Ascending aorta (tissue), 2 donors: ENCODE measurements around the gene DYNLL2. TPM values are rescaled to one million over a fixed set of nuclear protein-coding genes. Genes with fewer than 3 reads are reported as not detected.
"Not testable (repeated sequence)": the region's sequence is repeated elsewhere in the genome, so short reads cannot be mapped to it uniquely, and the experiment has no call there.

Source experiments
- DNase-seq, 2 donors: peaks; one replicate each; pipeline ENCODE4 v3.0.0-alpha.2; 2019; ENCODE audit warnings: low spot score in 2 of 2
- H3K27ac ChIP-seq, 2 donors: fragments of 200-600 bp; sonication (generic); one replicate each; pipeline ENCODE4 v1.5.1; 2016 to 2017; ENCODE audit warnings: mild to moderate bottlenecking in 1 of 2
- H3K27me3 ChIP-seq: fragments of 200-600 bp; sonication (generic); one replicate; pipeline ENCODE4 v1.5.1; 2017
- H3K36me3 ChIP-seq, 2 donors: fragments of 200-600 bp; sonication (generic); one replicate each; pipeline ENCODE4 v1.5.1; 2016
- H3K4me1 ChIP-seq, 2 donors: fragments of 200-600 bp; sonication (generic); one replicate each; pipeline ENCODE4 v1.5.1; 2016 to 2017; ENCODE audit warnings: mild to moderate bottlenecking in 1 of 2
- H3K4me3 ChIP-seq, 2 donors: fragments of 200-600 bp; sonication (generic); one replicate each; pipeline ENCODE4 v1.5.1; 2016 to 2017; ENCODE audit warnings: mild to moderate bottlenecking in 1 of 2
- H3K9me3 ChIP-seq, 2 donors: fragments of 200-600 bp; sonication (generic); one replicate each; pipeline ENCODE4 v1.5.1; 2016
- intact Hi-C: fragments of 100-400 bp; cut with DNase I; formaldehyde crosslinking; loops from one replicate; pipeline ENCODE4 v1.15.1; 2023
- total RNA-seq: library from RNA; depleted of rRNA; stranded (reverse); fragments of >200 nt; gene quantifications from one replicate; pipeline ENCODE4 v1.1.0, GENCODE V29; 2016
- TF ChIP-seq, protein P1 (sequence below), 3 experiments: fragments of 200-600 bp in 2 of 3; fragments of 450-650 bp in 1 of 3; sonication (generic) in 2 of 3; IDR thresholded peaks; one replicate each; pipeline ENCODE4 v1.5.1; 2016 to 2019; ENCODE audit warnings: antibody characterized with exemption in 3 of 3, mild to moderate bottlenecking in 1 of 3, moderate library complexity in 1 of 3

The DYNLL2 gene
- total RNA-seq, 1 donor from 2014 or later = 15.3 TPM

DNA sequence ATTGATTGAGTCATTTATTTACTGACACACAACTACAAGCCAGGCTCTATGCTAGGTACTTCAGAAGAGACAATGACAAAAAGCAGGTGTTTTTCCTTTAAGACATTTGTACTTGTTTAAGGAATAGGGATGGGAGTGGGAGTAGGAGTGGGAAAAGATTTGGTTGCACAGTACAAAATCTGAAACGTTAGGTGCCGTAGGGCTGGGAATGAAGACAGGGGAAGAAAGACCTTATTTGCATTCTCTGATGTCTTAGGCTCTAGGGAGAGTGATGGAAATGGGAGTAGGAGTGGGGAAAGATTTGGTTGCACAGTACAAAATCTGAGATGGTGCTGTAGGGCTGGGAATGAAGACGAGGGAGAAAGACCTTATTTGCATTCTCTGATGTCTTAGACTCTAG lies 36.3 kb downstream of the DYNLL2 start:
- TF ChIP-seq, protein P1, sequence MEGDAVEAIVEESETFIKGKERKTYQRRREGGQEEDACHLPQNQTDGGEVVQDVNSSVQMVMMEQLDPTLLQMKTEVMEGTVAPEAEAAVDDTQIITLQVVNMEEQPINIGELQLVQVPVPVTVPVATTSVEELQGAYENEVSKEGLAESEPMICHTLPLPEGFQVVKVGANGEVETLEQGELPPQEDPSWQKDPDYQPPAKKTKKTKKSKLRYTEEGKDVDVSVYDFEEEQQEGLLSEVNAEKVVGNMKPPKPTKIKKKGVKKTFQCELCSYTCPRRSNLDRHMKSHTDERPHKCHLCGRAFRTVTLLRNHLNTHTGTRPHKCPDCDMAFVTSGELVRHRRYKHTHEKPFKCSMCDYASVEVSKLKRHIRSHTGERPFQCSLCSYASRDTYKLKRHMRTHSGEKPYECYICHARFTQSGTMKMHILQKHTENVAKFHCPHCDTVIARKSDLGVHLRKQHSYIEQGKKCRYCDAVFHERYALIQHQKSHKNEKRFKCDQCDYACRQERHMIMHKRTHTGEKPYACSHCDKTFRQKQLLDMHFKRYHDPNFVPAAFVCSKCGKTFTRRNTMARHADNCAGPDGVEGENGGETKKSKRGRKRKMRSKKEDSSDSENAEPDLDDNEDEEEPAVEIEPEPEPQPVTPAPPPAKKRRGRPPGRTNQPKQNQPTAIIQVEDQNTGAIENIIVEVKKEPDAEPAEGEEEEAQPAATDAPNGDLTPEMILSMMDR (IDR thresholded peaks at IDR 0.05) = no peak
- H3K9me3 ChIP-seq = no peaks in the 10 kb centered on the region
- H3K36me3 ChIP-seq = no peaks in the 10 kb centered on the region
- no peak for DNase-seq
- no peak overlapping the region for H3K27ac ChIP-seq
- no peak overlapping the region for H3K4me3 ChIP-seq
- intact Hi-C loops = loop anchor here (10.0 kb wide), 1 partner anchor 875 kb away; no protein-coding TSS in a partner anchor
- no peaks in the 10 kb centered on the region for H3K27me3 ChIP-seq
- H3K4me1 ChIP-seq = no peaks in the 10 kb centered on the region

DNA sequence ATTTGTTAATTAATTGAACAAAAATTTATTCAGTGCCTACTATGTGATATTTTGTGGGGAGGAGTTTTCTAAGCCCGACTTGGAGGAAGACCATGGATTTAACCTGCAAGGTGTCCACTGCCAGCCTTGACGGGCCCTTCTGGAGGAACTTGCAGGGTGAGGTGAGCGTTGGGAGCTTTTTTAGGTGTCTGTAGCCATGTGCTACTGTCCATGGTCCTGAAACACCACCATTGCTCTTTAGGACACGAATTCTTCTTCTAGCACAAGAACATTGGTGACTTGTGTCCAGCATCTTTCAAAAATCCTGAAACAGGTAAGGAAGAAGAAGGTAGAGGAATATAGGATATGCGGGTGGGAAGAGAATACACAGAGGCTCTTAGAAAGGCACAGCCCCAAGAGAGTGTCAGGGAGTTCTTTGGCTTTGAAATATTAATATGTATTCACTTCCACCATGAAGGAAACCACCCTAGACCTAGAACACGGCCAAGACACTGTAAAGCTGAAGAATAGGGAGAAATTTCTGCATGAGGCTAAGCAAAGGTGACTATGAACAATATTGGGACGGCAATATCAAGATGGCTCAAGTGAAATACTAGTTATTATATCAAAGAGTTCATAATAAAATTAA lies 37.1 kb downstream of the DYNLL2 start:
- TF ChIP-seq, protein P1 (IDR thresholded peaks at IDR 0.05) = no peak
- intact Hi-C loops = no loop called here
- DNase-seq = no peak
- Histone ChIP-seq H3K9me3 (no peaks in the 10 kb centered on the region), H3K36me3 (no peaks in the 10 kb centered on the region), H3K27me3 (no peaks in the 10 kb centered on the region), H3K27ac (no peak overlapping the region), H3K4me1 (no peaks in the 10 kb centered on the region), H3K4me3 (no peak overlapping the region)

DNA sequence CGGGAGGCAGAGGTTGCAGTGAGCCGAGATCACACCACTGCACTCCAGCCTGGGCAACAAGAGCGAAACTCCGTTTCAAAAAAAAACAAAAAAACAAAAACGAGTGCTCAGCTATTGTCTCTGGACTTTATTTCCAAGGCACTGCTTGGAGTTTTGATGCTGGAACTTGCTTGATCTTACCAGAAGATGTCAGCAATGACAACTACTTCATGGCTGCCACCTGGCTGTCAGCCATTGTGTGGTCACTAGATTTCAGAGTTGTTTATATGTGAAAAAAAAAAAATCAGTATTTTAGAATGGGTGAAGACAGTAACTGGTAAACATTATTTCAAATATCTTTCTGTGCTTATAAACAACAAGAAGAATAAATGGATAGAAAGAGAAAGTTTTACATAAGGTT lies 38.7 kb downstream of the DYNLL2 start:
- Histone ChIP-seq H3K36me3 (no peaks in the 10 kb centered on the region), H3K27ac (no peak overlapping the region), H3K4me3 (no peak overlapping the region), H3K9me3 (no peaks in the 10 kb centered on the region), H3K4me1 (no peaks in the 10 kb centered on the region), H3K27me3 (no peaks in the 10 kb centered on the region)
- intact Hi-C loops = no loop called here
- TF ChIP-seq, protein P1 (IDR thresholded peaks at IDR 0.05) = no peak
- no peak for DNase-seq

DNA sequence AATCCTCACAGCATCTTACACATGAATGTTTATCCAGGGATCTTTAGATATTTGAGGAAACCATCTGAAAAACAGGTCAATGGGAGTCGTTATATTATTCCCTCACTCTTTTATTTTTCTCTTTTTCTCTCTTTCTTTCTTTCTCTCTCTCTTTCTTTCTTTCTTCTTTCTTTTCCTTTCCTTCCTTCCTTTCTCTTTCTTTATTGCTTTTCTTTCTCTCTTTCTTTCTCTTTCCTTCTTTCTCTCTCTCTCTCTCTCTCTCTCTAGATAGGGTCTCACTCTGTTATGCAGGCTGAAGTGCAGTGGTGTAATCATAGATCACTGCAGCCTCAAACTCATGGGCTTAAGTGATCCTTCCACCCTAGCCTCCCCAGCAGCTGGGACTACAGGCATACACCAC lies 44.6 kb downstream of the DYNLL2 start:
- Histone ChIP-seq H3K9me3 (no peaks in the 10 kb centered on the region), H3K27ac (no peak overlapping the region), H3K4me3 (no peak overlapping the region), H3K36me3 (no peaks in the 10 kb centered on the region), H3K4me1 (no peaks in the 10 kb centered on the region), H3K27me3 (no peaks in the 10 kb centered on the region)
- intact Hi-C loops = no loop called here
- TF ChIP-seq, protein P1 (IDR thresholded peaks at IDR 0.05) = no peak
- DNase-seq = no peak

DNA sequence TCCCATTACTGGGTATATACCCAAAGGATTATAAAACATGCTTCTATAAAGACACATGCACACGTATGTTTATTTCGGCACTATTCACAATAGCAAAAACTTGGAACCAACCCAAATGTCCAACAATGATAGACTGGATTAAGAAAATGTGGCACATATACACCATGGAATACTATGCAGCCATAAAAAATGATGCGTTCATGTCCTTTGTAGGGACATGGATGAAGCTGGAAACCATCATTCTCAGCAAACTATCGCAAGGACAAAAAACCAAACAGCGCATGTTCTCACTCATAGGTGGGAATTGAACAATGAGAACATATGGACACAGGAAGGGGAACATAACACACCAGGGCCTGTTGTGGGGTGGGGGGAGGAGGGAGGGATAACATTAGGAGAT lies 49.5 kb downstream of the DYNLL2 start:
- H3K36me3 ChIP-seq, H3K9me3 ChIP-seq, H3K4me3 ChIP-seq, DNase-seq, H3K27ac ChIP-seq, H3K4me1 ChIP-seq, intact Hi-C loops, H3K27me3 ChIP-seq: not testable (repeated sequence)

DNA sequence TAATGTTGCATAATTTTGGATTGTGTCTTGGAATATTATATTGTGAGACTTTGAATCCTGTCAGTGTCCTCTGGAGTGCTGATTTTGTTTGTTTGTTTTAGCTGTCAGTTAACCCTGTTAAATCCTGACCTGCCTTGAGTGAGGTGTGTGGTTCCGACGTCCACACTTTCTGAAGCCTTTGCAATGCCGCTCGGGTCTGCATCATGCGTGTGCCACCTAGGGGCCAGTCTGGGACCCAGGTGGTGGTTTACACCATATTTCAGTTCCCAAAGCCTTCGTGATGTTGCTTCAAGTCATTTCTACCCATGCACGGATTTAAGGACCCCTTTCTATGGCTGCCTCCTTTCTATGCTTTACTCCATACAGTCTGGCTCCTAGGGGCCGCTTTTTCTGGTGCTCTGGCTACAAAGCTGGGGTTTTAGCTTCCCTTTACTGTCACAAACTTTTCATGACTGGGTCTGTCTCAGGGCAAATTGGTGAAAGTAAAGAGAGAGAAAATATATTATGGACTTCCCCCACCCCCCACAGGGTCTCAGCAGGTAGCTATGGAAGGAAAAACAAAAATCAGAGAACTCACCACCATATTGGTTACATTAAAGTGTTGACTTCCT lies 53.6 kb downstream of the DYNLL2 start:
- intact Hi-C loops = no loop called here

More for the DNA sequence above, 53.6 kb downstream of the DYNLL2 start:
- H3K27me3 ChIP-seq = no peaks in the 10 kb centered on the region
- H3K4me3 ChIP-seq = no peak overlapping the region
- H3K9me3 ChIP-seq = no peaks in the 10 kb centered on the region
- no peak for DNase-seq
- H3K27ac ChIP-seq = no peak overlapping the region
- no peaks in the 10 kb centered on the region for H3K4me1 ChIP-seq
- no peaks in the 10 kb centered on the region for H3K36me3 ChIP-seq
- TF ChIP-seq, protein P1 (IDR thresholded peaks at IDR 0.05) = no peak
